ENCODE results near the gene MEIS3.

Gene MEIS3

DNA sequence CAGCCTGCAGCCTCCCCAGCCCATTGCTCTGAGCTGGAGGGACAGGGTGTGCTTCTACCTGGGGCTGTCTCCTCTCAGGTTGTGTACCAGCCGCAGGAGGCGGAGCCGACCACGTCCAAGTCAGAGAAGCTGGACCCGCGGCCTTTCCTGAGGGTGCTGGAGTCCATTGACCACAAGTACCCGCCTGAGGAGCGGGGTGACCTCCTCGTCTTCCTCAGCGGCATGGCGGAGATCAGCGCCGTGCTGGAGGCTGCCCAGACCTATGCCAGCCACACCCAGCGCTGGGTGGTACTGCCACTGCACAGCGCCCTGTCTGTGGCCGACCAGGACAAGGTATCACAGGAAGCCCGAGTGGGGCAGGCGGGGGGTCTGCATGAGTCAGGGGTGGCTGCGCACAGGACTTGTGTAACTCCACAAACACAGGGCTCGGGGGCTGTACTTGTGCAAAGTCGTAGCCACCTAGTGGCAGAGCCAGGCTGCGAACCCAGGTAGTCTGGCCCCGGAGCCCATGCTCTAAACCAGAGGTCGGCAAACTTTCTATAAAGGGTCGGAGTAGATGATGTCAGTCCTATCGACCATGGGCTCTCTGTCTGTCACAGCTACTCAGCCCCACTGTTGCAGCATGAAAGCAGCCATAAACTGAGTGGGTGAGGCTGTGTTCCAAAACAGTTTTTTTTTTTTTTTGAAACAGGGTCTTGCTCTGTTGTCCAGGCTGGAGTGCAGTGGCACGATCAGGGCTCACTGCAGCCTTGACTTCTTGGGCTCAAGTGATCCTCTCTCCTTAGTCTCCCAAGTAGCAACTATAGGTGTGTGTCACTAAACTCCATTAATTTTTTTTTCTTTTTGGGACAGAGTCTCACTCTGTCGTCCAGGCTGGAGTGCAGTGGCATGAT lies 61.3 kb downstream of the MEIS3 start:
- DNase-seq (ENCODE audit: low read depth): no peak

GRCh38 chr19:47356900-47357299 lies 62.4 kb downstream of the MEIS3 start:
- no peak for DNase-seq (ENCODE audit: low read depth)

- DNase-seq (ENCODE audit: low read depth): no peak
Measured at GRCh38 chr19:47353307-47353712, 66.0 kb downstream of the MEIS3 start.

All from CMK (cell line).